Chondrocyte (in vitro differentiated cells): ENCODE data around the gene MT1G. TPM values are rescaled to one million over a fixed set of nuclear protein-coding genes. Genes with fewer than 3 reads are reported as not detected.

Experiments used
- DNase-seq: peaks from one replicate; pipeline ENCODE4 v3.0.0; 2021; ENCODE audit warnings: mixed read lengths, low spot score
- H3K27ac Mint-ChIP-seq: one replicate; pipeline ENCODE4 v1.8.0; 2021; ENCODE audit warnings: mild to moderate bottlenecking, moderate library complexity, mixed read lengths; ENCODE audit not compliant: unreplicated experiment
- H3K27me3 Mint-ChIP-seq: 2 replicates; pipeline ENCODE4 v1.8.0; 2021; ENCODE audit warnings: low read depth, mixed read lengths
- H3K36me3 Mint-ChIP-seq: 2 replicates; pipeline ENCODE4 v1.8.0; 2021; ENCODE audit warnings: low read depth, mixed read lengths
- H3K4me1 Mint-ChIP-seq: 2 replicates; pipeline ENCODE4 v1.8.0; 2021; ENCODE audit warnings: low read depth, mild to moderate bottlenecking, mixed read lengths
- H3K4me3 Mint-ChIP-seq: one replicate; pipeline ENCODE4 v1.8.0; 2021; ENCODE audit warnings: mild to moderate bottlenecking, moderate library complexity, mixed read lengths; ENCODE audit not compliant: unreplicated experiment
- H3K9me3 Mint-ChIP-seq: 2 replicates; pipeline ENCODE4 v1.8.0; 2021; ENCODE audit warnings: low read depth, mixed read lengths
- total RNA-seq: library from RNA; stranded (reverse); gene quantifications from 3 replicates; pipeline ENCODE4 v1.2.1, GENCODE V29; 2021
- TF ChIP-seq, protein P1 (sequence below): fragments of 200-600 bp; sonication (generic); IDR thresholded peaks from 2 replicates; pipeline ENCODE4 v1.5.0; 2021; ENCODE audit warnings: antibody characterized with exemption, mild to moderate bottlenecking, moderate library complexity

Gene MT1G
- total RNA-seq, 1 donor from 2014 or later, result 1.1 TPM

DNA sequence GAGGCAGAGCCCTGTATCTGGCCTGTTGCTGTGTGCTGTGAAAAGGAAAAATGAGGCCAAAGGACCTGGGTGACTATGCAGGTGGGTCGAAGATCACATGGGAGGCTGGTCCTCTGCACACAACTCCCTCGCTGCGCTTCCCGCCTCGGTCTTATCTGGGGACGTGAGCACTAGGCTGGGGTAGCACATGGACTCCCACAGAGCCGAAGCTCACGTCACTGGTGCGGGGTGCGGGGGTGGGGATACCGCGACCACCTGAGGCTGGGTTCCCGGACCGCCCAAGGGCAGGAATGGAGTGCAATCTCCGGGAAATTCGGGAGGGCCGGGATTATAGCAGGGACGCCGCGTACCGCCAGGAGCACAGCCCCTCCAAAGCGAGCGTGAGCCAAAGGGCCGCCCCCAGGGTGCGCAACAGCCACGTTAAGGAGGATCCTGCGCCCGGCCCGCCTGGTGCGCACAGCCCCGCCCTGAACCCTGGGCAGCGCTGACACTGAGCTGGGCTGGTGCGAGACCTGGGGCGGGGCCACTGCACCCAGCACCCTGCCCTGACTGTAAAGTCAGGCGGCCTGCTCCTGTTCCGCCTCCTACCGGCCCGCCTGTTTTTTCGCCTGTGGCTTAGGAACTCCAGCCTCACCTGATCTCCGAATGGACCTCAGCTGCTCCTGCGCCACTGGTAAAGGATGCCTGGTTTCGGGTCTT lies 24.6 kb downstream of the MT1G start:
- no peaks in the 10 kb centered on the region for H3K9me3 Mint-ChIP-seq
- TF ChIP-seq, protein P1, sequence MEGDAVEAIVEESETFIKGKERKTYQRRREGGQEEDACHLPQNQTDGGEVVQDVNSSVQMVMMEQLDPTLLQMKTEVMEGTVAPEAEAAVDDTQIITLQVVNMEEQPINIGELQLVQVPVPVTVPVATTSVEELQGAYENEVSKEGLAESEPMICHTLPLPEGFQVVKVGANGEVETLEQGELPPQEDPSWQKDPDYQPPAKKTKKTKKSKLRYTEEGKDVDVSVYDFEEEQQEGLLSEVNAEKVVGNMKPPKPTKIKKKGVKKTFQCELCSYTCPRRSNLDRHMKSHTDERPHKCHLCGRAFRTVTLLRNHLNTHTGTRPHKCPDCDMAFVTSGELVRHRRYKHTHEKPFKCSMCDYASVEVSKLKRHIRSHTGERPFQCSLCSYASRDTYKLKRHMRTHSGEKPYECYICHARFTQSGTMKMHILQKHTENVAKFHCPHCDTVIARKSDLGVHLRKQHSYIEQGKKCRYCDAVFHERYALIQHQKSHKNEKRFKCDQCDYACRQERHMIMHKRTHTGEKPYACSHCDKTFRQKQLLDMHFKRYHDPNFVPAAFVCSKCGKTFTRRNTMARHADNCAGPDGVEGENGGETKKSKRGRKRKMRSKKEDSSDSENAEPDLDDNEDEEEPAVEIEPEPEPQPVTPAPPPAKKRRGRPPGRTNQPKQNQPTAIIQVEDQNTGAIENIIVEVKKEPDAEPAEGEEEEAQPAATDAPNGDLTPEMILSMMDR, result peak; percentile 64
- H3K27me3 Mint-ChIP-seq, result peaks cover 59% of the 10 kb centered on the region
- H3K4me1 Mint-ChIP-seq, result peaks cover 7% of the 10 kb centered on the region
- peaks cover 2% of the 10 kb centered on the region for H3K36me3 Mint-ChIP-seq
- no peak overlapping the region for H3K27ac Mint-ChIP-seq
- peak overlapping the region; percentile 45 for H3K4me3 Mint-ChIP-seq
- DNase-seq, result peak; percentile 72

DNA sequence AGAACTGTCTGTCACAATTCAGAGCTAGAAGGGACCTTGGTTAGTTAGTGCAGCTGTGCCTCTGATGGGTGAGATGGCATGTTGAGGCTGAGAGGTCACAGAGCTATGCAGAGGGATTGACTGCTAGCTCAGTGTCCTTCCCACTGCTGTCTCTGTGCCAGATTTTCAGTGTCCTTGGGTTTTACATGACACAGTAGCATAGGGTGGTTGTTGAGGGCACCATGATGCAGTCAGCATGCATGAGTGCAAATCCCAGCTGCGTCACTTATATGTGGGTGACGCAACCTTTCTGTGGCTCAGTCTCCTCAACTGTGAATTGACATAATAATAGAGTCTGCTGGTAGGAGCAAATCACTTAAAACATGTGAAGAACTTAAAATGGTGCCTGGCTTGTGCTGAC lies 26.7 kb downstream of the MT1G start:
- H3K4me3 Mint-ChIP-seq, result no peak overlapping the region
- H3K27ac Mint-ChIP-seq, result no peak overlapping the region
- peaks cover 2% of the 10 kb centered on the region for H3K36me3 Mint-ChIP-seq
- no peaks in the 10 kb centered on the region for H3K9me3 Mint-ChIP-seq
- H3K4me1 Mint-ChIP-seq, result peaks cover 13% of the 10 kb centered on the region
- TF ChIP-seq, protein P1, result no peak
- no peak for DNase-seq
- peaks cover 70% of the 10 kb centered on the region for H3K27me3 Mint-ChIP-seq

DNA sequence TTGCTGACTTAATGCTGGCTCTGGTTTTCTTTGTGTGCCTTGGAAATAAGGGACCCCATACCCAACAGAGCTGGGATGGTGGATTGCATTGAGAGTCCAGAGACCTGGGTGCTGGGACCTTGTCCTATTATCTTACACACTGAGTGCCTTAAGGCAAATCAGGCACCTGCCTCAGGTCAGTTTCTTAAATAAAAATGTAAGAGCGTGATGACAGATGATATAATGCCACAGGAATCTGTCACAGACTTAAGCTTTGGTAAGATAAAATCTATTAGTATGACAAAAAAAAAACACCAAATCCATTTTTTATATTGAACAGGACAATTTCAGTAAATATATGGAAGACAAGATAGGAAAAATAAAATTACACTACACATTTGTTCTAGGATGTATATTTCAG lies 27.8 kb downstream of the MT1G start:
- no peak overlapping the region for H3K27ac Mint-ChIP-seq
- TF ChIP-seq, protein P1, result no peak
- peaks cover 69% of the 10 kb centered on the region for H3K27me3 Mint-ChIP-seq
- no peak overlapping the region for H3K4me3 Mint-ChIP-seq
- no peak for DNase-seq
- no peaks in the 10 kb centered on the region for H3K9me3 Mint-ChIP-seq
- peaks cover 14% of the 10 kb centered on the region for H3K4me1 Mint-ChIP-seq
- peaks cover 2% of the 10 kb centered on the region for H3K36me3 Mint-ChIP-seq

DNA sequence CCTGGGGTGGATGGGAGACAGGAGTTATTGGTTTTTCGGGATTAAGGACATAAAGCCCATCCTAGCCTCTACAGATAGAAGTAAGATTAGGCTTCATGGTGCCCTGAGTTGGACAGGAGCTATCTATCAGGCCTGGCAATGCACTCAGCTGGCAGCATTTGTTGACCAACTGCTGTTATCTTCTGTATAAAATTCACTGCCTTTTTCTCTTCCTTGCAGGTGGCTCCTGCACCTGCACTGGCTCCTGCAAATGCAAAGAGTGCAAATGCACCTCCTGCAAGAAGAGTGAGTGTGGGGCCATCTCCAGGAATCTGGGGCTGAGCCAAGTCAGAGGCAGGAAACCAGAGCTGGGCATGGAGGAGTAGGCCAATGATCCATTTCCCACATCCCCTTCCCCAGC lies 28.8 kb downstream of the MT1G start:
- H3K27ac Mint-ChIP-seq, result no peak overlapping the region
- H3K4me3 Mint-ChIP-seq, result peak overlapping the region; percentile 70
- TF ChIP-seq, protein P1, result no peak
- H3K9me3 Mint-ChIP-seq, result no peaks in the 10 kb centered on the region
- H3K4me1 Mint-ChIP-seq, result peaks cover 18% of the 10 kb centered on the region
- H3K27me3 Mint-ChIP-seq, result peaks cover 70% of the 10 kb centered on the region
- H3K36me3 Mint-ChIP-seq, result peaks cover 2% of the 10 kb centered on the region
- DNase-seq, result no peak

DNA sequence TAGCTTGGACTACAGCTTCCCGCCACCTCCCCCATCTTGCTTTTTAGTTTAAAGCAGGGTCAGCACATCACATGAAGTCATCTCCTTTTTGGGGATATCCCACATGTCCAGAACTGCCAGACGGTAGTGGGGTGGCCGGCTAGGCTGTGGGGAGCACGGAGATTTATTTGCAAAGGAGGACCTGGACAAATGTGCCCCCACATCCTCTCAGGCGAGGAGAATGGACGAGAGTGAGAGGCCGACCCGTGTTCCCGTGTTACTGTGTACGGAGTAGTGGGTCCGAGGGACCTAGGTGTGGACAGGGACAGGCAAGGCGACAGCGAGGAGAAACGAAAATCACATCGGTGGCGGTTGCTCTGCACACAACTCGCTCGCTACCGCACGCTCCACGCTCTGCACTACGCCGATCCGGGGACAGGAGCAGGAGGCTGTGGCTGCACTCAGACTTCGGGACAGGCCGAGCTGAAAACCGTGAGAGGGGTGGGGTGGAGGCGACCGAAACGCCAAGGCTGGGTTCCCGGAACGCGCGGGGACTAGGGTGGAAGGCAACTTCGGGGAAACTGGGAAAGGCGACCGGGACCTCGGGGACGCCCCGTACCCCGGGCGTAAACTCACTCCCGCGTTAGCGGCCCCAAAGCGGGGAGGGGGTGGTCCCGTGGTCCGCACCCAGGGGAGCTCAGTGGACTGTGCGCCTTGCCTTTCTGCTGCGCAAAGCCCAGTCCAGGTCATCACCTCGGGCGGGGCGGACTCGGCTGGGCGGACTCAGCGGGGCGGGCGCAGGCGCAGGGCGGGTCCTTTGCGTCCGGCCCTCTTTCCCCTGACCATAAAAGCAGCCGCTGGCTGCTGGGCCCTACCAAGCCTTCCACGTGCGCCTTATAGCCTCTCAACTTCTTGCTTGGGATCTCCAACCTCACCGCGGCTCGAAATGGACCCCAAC lies 29.8 kb downstream of the MT1G start, which contains the start of gene MT1A:
Gene MT1A (plus strand): TSS at position 853 of the 937 bp plus-strand sequence. CDS start 73 bp downstream, at position 926.
- TF ChIP-seq, protein P1, result no peak
- no peak within 1 kb of the TSS for H3K27ac Mint-ChIP-seq
- H3K9me3 Mint-ChIP-seq, result no peaks in the 10 kb centered on the region
- peaks cover 14% of the 10 kb centered on the region for H3K4me1 Mint-ChIP-seq
- H3K27me3 Mint-ChIP-seq, result peaks cover 72% of the 10 kb centered on the region
- peak within 1 kb of the TSS; percentile 70 for H3K4me3 Mint-ChIP-seq
- DNase-seq, result no peak
- H3K36me3 Mint-ChIP-seq, result peaks cover 2% of the 10 kb centered on the region
